ENCODE data around the gene FIBP. TPM values are rescaled to one million over a fixed set of nuclear protein-coding genes. Genes with fewer than 3 reads are reported as not detected.

FIBP gene
- total RNA-seq, 1 experiment from 2014 or later = 221 TPM

- intact Hi-C loops (cut with micrococcal nuclease) = no loop called here
- CTCF ChIA-PET = interaction anchor here (0.7 kb wide), 1 partner anchor 8 kb away, joined by 4 read pairs; the partner anchor contains the start of gene MUS81
- no peaks in the 10 kb centered on the region for H3F3A ChIP-seq (ENCODE audit: low read length, unreplicated experiment)
- no peak overlapping the region for H3K9ac ChIP-seq (ENCODE audit: low read length)
- H3K27me3 ChIP-seq (ENCODE audit: low read length) = no peaks in the 10 kb centered on the region
- H3K79me2 ChIP-seq (ENCODE audit: low read length) = no peaks in the 10 kb centered on the region; the same call in 1 of the 2 replicates
- no peaks in the 10 kb centered on the region for H3K9me3 ChIP-seq (ENCODE audit: low read length)
- DNase-seq = no peak
- no peaks in the 10 kb centered on the region for H3K9me2 ChIP-seq (replicated peaks; ENCODE audit: low read length)
- H3K27ac ChIP-seq (ENCODE audit: low read length) = no peak overlapping the region
- no peak overlapping the region for H3K4me3 ChIP-seq (ENCODE audit: low read length)
- TF ChIP-seq EZH2 (IDR thresholded peaks at IDR 0.05; ENCODE audit: low read length, unreplicated experiment) (no peak), EZH2phosphoT487 (IDR thresholded peaks at IDR 0.05; ENCODE audit: borderline replicate concordance, low read length) (no peak)
- TF ChIP-seq, protein P1, sequence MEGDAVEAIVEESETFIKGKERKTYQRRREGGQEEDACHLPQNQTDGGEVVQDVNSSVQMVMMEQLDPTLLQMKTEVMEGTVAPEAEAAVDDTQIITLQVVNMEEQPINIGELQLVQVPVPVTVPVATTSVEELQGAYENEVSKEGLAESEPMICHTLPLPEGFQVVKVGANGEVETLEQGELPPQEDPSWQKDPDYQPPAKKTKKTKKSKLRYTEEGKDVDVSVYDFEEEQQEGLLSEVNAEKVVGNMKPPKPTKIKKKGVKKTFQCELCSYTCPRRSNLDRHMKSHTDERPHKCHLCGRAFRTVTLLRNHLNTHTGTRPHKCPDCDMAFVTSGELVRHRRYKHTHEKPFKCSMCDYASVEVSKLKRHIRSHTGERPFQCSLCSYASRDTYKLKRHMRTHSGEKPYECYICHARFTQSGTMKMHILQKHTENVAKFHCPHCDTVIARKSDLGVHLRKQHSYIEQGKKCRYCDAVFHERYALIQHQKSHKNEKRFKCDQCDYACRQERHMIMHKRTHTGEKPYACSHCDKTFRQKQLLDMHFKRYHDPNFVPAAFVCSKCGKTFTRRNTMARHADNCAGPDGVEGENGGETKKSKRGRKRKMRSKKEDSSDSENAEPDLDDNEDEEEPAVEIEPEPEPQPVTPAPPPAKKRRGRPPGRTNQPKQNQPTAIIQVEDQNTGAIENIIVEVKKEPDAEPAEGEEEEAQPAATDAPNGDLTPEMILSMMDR (conservative IDR thresholded peaks at IDR 0.05; ENCODE audit: low read depth, low read length) = no peak
- no peak for ATAC-seq
- H2AFZ ChIP-seq (ENCODE audit: low read length) = no peak overlapping the region
- no peaks in the 10 kb centered on the region for H4K20me1 ChIP-seq (ENCODE audit: low read length)
- peaks cover 4% of the 10 kb centered on the region for H3K4me1 ChIP-seq (ENCODE audit: insufficient read depth, low read length)
- BruUV-seq (replicated peaks) = no TSS peak
- POLR2A ChIA-PET (ENCODE audit: unreplicated experiment) = interaction anchor here (0.6 kb wide), 1 partner anchor 32 kb away, joined by 3 read pairs; no protein-coding TSS in a partner anchor
- H3K36me3 ChIP-seq (ENCODE audit: low read depth, low read length) = peaks cover 20% of the 10 kb centered on the region; the same call in 1 of the 2 replicates
- H3K4me2 ChIP-seq (ENCODE audit: low read length) = no peak overlapping the region
Measured at GRCh38 chr11:65868076-65868667, 20.1 kb downstream of the FIBP start.

GRCh38 chr11:65867284-65868071 is 20.8 kb downstream of the FIBP start:
- Histone ChIP-seq H2AFZ (ENCODE audit: low read length) (no peak overlapping the region), H3K27me3 (ENCODE audit: low read length) (no peaks in the 10 kb centered on the region), H3K9me3 (ENCODE audit: low read length) (no peaks in the 10 kb centered on the region), H3K27ac (ENCODE audit: low read length) (no peak overlapping the region), H3K9me2 (replicated peaks; ENCODE audit: low read length) (no peaks in the 10 kb centered on the region), H3K4me3 (ENCODE audit: low read length) (no peak overlapping the region), H3K79me2 (ENCODE audit: low read length) (peaks cover 6% of the 10 kb centered on the region; the same call in 1 of the 2 replicates), H3K9ac (ENCODE audit: low read length) (no peak overlapping the region), H3K36me3 (ENCODE audit: low read depth, low read length) (peaks cover 20% of the 10 kb centered on the region; the same call in 1 of the 2 replicates), H3K4me2 (ENCODE audit: low read length) (no peak overlapping the region), H3F3A (ENCODE audit: low read length, unreplicated experiment) (no peaks in the 10 kb centered on the region), H4K20me1 (ENCODE audit: low read length) (no peaks in the 10 kb centered on the region), H3K4me1 (ENCODE audit: insufficient read depth, low read length) (no peaks in the 10 kb centered on the region)
- intact Hi-C loops (cut with micrococcal nuclease) = no loop called here
- ChIA-PET CTCF (no interaction called here), POLR2A (ENCODE audit: unreplicated experiment) (no interaction called here)
- no peak for DNase-seq
- BruUV-seq (replicated peaks) = no TSS peak
- ATAC-seq = no peak
- TF ChIP-seq, protein P1 (conservative IDR thresholded peaks at IDR 0.05; ENCODE audit: low read depth, low read length) = no peak
- TF ChIP-seq EZH2 (IDR thresholded peaks at IDR 0.05; ENCODE audit: low read length, unreplicated experiment) = no peak
- no peak for TF ChIP-seq EZH2phosphoT487 (IDR thresholded peaks at IDR 0.05; ENCODE audit: borderline replicate concordance, low read length)
